Lower leg skin (tissue), 3 donors: ENCODE results near the gene CELF2.

Source experiments
- CTCF ChIP-seq, 3 donors: fragments of 450-650 bp; IDR thresholded peaks; one replicate each; pipeline ENCODE4 v1.5.1; 2016; ENCODE audit warnings: antibody characterized with exemption in 3 of 3, mild to moderate bottlenecking in 3 of 3, moderate library complexity in 2 of 3
- POLR2A ChIP-seq, 2 donors: fragments of 450-650 bp; IDR thresholded peaks; one replicate each; pipeline ENCODE4 v1.6.1; 2016 to 2017; ENCODE audit warnings: antibody characterized with exemption in 2 of 2, mild to moderate bottlenecking in 1 of 2, moderate library complexity in 1 of 2

- no peak for TF ChIP-seq CTCF (IDR thresholded peaks at IDR 0.05)
- TF ChIP-seq POLR2A (IDR thresholded peaks at IDR 0.05) = no peak
Measured at GRCh38 chr10:11324761-11325321, 307.2 kb downstream of the CELF2 start.
